ENCODE results near the gene TCP11L1.
"Not testable (repeated sequence)": the region's sequence is repeated elsewhere in the genome, so short reads cannot be mapped to it uniquely, and the experiment has no call there.

TCP11L1 gene

DNA sequence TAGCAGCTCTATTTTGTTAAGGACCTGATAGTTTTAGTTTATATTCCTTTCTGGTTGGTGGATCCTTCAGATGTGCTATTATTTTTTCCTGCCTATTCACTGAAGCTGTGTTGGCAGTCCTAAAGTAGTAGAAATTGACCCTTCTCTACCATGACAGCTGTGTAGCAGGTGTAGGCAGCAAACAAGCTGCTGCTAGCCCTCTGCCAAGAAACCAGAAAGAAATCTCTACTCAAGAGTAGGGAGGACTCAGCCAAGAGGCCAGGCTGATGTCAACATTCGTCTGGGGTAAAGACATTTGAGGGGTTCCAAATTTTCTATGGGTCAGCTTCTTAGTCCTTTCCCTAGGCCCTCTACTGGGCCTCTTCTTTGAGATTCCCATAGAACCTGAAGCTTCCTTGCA, 70.7 kb downstream of the TCP11L1 start:
- Histone ChIP-seq H3K27ac (ENCODE audit: low read length) (no peak overlapping the region), H3K36me3 (ENCODE audit: control insufficient read depth in 2 of 2, insufficient read depth in 2 of 2, low read length in 2 of 2) (peaks cover 0 to 1% of the 10 kb centered on the region in 2 donors), H3K4me1 (ENCODE audit: control insufficient read depth, insufficient read depth, low read length) (no peaks in the 10 kb centered on the region), H3K9me3 (ENCODE audit: control insufficient read depth in 2 of 2, low read length in 2 of 2) (no peaks in the 10 kb centered on the region), H3K27me3 (ENCODE audit: control insufficient read depth in 1 of 2, insufficient read depth in 2 of 2, low read length in 2 of 2) (no peaks in the 10 kb centered on the region), H3K9ac (ENCODE audit: low read length in 2 of 2) (no peak overlapping the region), H3K4me3 (ENCODE audit: low read length in 2 of 2) (no peak overlapping the region)

DNA sequence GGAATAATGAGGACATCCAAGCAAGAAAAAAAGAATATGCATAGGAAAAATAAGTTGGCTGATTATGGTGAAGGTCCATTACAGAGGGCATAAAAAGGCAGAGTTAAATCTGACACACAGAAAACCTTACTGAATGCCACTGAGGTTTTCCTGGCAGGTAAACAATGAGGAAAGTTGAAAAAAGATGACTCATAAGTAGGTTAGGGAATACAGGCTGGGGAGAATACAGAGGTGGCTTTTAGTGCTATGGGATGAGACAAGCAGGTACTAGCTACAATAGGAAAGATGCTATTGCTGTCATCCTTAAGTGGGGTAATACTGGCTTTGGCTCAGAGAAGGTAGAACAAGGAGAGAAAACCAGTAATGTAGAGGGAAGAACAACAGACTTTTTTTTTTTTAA, 77.2 kb downstream of the TCP11L1 start:
- H3K36me3 ChIP-seq (ENCODE audit: control insufficient read depth in 2 of 2, insufficient read depth in 2 of 2, low read length in 2 of 2): no peaks in the 10 kb centered on the region
- no peak overlapping the region for H3K4me3 ChIP-seq (ENCODE audit: low read length in 2 of 2)
- H3K9me3 ChIP-seq (ENCODE audit: control insufficient read depth in 2 of 2, low read length in 2 of 2): no peaks in the 10 kb centered on the region
- H3K27me3 ChIP-seq (ENCODE audit: control insufficient read depth in 1 of 2, insufficient read depth in 2 of 2, low read length in 2 of 2): no peaks in the 10 kb centered on the region
- H3K27ac ChIP-seq (ENCODE audit: low read length): no peak overlapping the region
- H3K4me1 ChIP-seq (ENCODE audit: control insufficient read depth, insufficient read depth, low read length): no peaks in the 10 kb centered on the region
- no peak overlapping the region for H3K9ac ChIP-seq (ENCODE audit: low read length in 2 of 2)

DNA sequence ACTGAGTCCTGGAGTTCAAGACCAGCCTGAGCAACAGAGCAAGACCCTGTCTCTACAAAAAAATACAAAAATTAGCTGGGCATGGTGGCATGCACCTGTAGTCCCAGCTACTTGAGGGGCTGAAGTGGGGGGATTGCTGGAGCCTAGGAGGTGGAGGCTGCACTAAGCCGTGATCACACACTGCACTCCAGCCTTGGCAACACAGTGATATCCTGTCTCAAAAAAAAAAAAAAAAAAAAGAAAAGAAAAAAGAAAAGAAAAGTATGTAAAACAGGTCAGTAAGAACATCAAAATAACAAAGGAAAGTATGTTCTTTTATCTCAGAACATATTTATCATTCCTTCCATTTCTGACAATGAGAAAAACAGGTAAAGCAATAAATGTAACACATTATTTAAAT, 83.3 kb downstream of the TCP11L1 start:
- not testable (repeated sequence) for H3K9ac ChIP-seq (ENCODE audit: low read length in 2 of 2); H3K27me3 ChIP-seq (ENCODE audit: control insufficient read depth in 1 of 2, insufficient read depth in 2 of 2, low read length in 2 of 2); H3K36me3 ChIP-seq (ENCODE audit: control insufficient read depth in 2 of 2, insufficient read depth in 2 of 2, low read length in 2 of 2); H3K4me1 ChIP-seq (ENCODE audit: control insufficient read depth, insufficient read depth, low read length); H3K9me3 ChIP-seq (ENCODE audit: control insufficient read depth in 2 of 2, low read length in 2 of 2); H3K4me3 ChIP-seq (ENCODE audit: low read length in 2 of 2); H3K27ac ChIP-seq (ENCODE audit: low read length)

Data from stomach smooth muscle (tissue), 2 donors.